NCI-H2196 (cell line): ENCODE data around the gene CD109.
"Not testable (repeated sequence)": the region's sequence is repeated elsewhere in the genome, so short reads cannot be mapped to it uniquely, and the experiment has no call there.

Experiments used
- DNase-seq: peaks from one replicate; lab custom pipeline; 2025; ENCODE audit not compliant: unreplicated experiment; lab: John Stamatoyannopoulos, UW

CD109 gene

GRCh38 chr6:73683574-73683973 lies 12.4 kb upstream of the CD109 start:
- DNase-seq: not testable (repeated sequence)

DNA sequence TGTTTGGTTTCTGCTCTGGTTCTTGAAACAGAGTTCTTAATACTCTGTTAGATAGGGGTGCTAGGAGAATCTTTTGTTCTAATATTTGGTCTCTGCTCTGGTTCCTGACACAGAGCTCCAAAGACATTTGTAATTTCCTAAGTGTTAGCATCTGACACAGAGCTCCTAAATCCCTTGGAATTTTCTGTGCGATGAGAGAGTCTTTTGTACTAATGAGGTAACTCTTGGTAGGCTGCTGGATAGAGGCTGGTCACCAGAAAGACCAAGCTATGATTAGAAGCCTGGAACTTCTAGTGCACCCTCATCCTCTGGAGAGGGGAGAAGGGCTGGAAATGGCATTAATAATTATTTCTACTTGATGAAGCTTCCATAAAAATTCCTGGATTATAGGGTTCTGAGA lies 7.7 kb upstream of the CD109 start:
- DNase-seq: no peak

GRCh38 chr6:73690056-73690455 lies 5.9 kb upstream of the CD109 start:
- DNase-seq: no peak

- DNase-seq: no peak
These were observed 4.5 kb upstream of the CD109 start for GRCh38 chr6:73691512-73691911.

- DNase-seq: no peak
These were observed 1.1 kb upstream of the CD109 start for GRCh38 chr6:73694711-73695411.

GRCh38 chr6:73696966-73697655 lies 1.1 kb downstream of the CD109 start:
- no peak for DNase-seq

GRCh38 chr6:73699676-73700459 lies 3.9 kb downstream of the CD109 start:
- no peak for DNase-seq

GRCh38 chr6:73702444-73702843 lies 6.4 kb downstream of the CD109 start:
- no peak for DNase-seq

DNA sequence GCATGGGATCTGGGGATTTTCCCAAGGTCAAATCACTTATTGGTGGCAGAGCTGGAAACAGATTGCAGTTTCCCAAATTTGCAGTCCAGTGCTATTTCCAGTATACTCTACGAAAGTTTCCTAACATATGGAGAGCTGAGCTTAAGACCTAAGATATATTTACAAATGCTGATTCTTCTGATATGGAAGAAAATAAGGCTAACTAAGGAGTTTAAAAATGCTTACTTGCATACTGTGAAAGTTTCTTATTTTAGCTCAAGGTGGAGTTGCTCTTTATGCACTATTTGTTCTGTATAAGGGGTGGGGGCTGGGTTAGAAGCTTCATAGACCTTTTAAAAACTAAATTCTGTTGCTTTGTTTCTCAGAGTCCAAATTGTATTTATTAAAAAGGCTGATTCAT lies 7.5 kb downstream of the CD109 start:
- no peak for DNase-seq

GRCh38 chr6:73704260-73704659 lies 8.3 kb downstream of the CD109 start:
- DNase-seq: no peak

DNA sequence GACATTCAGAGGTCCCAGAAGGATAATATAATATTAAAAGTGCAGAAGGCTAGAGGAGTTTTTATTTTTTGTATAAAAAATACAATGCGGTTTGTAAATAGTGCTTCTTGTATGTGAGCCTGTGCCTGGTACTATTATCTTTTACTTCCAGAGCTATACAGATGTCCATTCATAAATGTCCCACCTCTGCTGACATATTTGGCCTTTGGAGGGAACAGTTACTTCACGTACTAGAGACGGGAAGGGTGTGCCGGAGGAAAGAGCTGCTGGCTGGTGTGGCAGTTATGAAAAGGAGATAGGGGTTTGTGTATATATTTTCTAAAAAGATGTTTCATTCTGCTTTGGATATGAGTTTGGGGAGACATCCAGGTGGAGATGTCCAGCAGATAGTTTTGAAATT lies 8.8 kb downstream of the CD109 start:
- DNase-seq: no peak

DNA sequence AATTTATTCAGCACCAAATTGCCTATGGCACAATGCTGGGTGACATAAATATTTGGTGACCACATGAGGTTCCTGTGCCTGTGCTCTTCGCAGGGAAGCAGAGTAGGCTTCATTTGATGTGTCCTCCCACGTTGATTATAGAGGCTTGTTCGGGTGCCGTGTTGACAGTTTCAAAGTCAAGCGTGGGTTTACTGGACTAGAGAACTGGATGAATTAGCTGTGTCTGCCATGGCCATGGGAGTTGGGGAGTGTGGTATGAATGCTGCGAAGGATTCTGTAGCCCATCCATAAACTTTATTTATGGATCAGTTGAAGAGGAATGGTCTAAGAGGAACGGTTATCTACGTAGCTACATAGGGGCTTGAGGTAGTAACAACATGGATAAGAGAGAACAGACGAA lies 11.0 kb downstream of the CD109 start:
- DNase-seq: no peak

- no peak for DNase-seq
These were observed 14.5 kb downstream of the CD109 start for GRCh38 chr6:73710470-73710869.

GRCh38 chr6:73710948-73711347 lies 14.9 kb downstream of the CD109 start:
- DNase-seq: no peak

DNA sequence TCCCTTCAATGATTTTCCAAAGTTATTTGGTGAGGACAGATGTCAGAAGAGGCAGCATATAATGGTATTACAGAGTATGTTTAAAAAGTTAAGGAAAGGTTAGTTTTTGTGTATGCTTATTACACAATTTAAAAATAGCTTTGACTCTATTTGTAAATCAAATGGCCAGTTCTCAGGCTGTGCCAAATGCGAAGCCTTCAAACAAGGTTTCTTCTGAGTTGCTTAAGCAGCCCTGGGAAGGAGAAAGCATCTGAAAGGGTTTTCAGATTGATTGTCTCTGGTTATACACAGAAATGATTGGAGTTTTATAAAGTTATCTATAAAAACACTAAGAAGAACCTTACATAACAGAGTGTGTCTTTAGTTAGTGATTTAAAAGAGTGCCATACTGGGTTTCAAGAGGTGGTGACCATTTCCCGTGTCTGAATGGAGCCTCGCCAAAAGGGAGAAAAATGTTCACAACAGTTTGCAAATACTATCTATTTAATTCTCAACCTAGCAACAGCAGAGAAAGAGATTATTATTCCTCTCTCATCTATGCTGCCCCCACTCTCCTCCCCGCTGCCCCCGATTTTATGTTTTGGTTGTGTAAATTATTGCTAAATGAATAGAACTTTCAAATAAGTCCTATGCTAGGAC lies 16.7 kb downstream of the CD109 start:
- no peak for DNase-seq

DNA sequence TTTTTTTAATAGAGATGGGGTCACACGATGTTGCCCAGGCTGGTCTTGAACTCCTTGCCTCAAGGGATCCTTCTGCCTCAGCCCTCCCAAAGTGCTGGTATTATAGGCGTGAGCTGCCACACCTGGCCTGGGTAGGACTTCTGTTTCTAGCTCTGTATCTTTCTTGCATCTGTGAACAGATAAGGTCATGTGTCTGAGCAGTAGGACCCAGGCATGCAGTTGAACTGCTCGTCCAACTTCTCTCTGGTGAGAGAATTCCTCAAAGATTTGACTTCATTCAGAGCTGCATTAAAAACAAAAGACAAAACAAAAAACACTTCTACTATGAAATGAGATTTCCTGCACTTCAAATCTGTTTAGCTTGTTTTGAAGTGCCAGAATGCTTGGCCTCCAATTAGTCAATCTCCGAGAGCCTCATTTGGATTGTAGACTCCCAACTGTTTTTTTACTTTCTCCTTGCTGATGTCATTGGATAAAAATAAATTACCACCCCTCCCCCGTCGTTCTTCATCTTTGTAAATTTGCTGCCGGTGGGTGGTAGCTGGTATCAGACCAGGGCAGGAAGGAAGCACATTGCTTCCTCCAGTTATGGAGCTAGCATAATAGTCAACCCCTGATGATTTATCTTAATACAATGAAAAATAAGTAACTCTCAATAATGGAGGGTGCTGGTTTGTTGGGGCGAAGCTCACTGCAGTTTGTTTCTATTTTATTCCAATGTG lies 17.6 kb downstream of the CD109 start:
- DNase-seq: no peak

GRCh38 chr6:73715111-73715508 lies 19.1 kb downstream of the CD109 start:
- DNase-seq: not testable (repeated sequence)

DNA sequence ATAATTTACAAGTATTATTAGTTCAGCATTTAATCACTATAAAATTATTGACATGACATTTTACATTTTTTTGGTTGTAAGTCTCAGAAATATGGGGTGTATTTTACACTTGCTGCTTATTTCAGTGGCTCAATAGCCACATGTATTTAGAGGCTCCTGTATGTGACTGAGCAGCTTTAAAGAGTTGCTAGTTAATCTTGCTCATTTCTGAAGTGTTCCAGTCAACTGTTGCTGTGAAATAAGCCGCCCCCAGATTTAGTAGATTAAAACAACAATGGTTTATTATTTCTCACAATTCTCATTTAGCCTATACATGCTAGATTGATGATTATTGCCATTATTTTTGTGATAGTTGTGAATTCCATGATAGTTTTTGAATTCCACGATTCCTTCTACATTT lies 23.0 kb downstream of the CD109 start:
- no peak for DNase-seq

DNA sequence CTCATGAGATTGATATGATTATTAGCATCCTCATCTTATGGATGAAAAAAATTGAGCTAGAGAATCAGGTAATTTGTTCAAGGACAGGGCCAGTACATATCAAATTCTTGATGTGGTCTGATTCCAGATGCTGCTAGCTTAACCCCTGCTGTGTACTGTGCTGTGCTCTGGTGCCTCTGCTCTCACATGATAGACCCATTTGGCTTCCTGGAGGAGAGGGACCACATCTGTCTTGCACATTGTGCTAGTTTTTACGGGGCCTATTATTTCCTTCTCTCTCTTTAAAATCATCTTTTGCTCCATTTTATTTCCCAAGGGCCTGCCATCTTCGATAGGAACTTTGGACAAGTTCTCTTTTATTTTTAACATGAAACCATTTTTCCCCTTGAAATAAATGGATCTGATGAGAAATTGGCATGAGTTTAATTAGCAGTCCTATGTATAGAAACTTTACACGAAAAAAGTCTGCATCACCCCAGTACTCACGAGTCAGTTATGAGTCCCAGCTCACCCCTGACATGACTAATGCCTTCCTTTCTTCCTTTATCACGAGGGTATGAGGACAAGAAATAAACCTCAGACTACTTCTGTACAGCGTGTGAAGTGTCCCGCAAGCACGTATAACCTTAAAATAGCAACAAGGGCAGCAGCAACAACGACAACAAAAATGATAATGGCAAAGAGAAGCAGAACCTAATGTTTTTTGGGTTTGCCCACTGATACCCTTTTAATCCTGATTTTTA lies 26.5 kb downstream of the CD109 start:
- DNase-seq: no peak

GRCh38 chr6:73723480-73723879 lies 27.5 kb downstream of the CD109 start:
- not testable (repeated sequence) for DNase-seq
